Transverse colon (tissue), 4 donors: ENCODE results near the gene MRPL33.

ENCODE experiments used
- CTCF ChIP-seq, 5 experiments: fragments of 200-600 bp in 3 of 5; fragments of 450-650 bp in 2 of 5; sonication (generic) in 3 of 5; IDR thresholded peaks; 1 replicate in 2 of 5; 2 replicates in 3 of 5; pipeline ENCODE4 v1.5.1; 2016 to 2017; ENCODE audit warnings: antibody characterized with exemption in 5 of 5, inconsistent platforms in 3 of 5, mild to moderate bottlenecking in 2 of 5, moderate library complexity in 1 of 5
- EP300 ChIP-seq: sonication (generic); formaldehyde crosslinking; IDR thresholded peaks from one replicate; pipeline ENCODE4 v1.6.1; 2017; ENCODE audit warnings: antibody characterized with exemption, low read depth
- POLR2A ChIP-seq: fragments of 450-650 bp; IDR thresholded peaks from one replicate; pipeline ENCODE4 v1.6.1; 2016; ENCODE audit warnings: antibody characterized with exemption, mild to moderate bottlenecking, moderate library complexity
- POLR2AphosphoS5 ChIP-seq, 3 donors: sonication (generic); formaldehyde crosslinking; IDR thresholded peaks; one replicate each; pipeline ENCODE4 v1.6.1; 2016; ENCODE audit warnings: antibody characterized with exemption in 3 of 3

GRCh38 chr2:27811768-27812167 is 40.2 kb downstream of the MRPL33 start:
- TF ChIP-seq CTCF (IDR thresholded peaks at IDR 0.05), result no peak
- no peak for TF ChIP-seq EP300
- TF ChIP-seq POLR2A, result no peak
- no peak for TF ChIP-seq POLR2AphosphoS5 (IDR thresholded peaks at IDR 0.05)
